C4-2B (cell line): ENCODE measurements around the gene CCR8.

Experiments
- CTCF ChIP-seq: fragments of 450-650 bp; conservative IDR thresholded peaks from 2 replicates; pipeline ENCODE4 v1.5.1; 2017; ENCODE audit warnings: mild to moderate bottlenecking
- ZFX ChIP-seq: fragments of 450-650 bp; IDR thresholded peaks from 2 replicates; pipeline ENCODE4 v1.6.1; 2017

GRCh38 chr3:39358333-39358732 lies 28.8 kb downstream of the CCR8 start:
- TF ChIP-seq CTCF, result no peak
- TF ChIP-seq ZFX, result no peak
